ENCODE results near the gene KDM2A.
A peak's percentile ranks its signal among the peaks of the same experiment; 100 is the strongest.

Gene KDM2A

DNA sequence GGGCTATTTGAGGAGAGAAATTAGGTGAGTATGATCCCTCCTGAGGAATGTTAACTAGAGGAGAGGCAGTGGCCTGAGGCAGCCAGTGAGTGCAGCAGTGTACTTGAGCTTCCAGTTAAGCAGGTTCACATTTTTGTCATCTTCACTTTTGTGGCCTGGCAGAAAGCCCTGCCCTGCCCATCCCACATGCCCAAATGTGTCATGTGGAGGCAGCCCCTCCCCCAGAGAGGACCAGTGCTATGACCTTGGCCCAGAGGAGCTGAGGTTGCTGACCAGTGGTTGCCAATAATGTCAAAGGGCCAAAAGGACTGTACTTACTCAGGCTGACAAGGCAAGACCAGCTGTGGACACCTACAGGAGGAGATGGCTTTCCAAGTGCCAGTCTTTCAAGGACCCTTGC lies 129.6 kb downstream of the KDM2A start:
- no peak for TF ChIP-seq CTCF (IDR thresholded peaks at IDR 0.05; ENCODE audit: control insufficient read depth, insufficient read depth, low read depth, low read length, missing control alignments)
- no peak for DNase-seq (ENCODE audit: low read depth)
- no peak overlapping the region for H3K4me3 ChIP-seq (ENCODE audit: control insufficient read depth, low read depth, low read length)

GRCh38 chr11:67250059-67251043 lies 131.3 kb downstream of the KDM2A start:
- DNase-seq (ENCODE audit: low read depth), result no peak
- no peak overlapping the region for H3K4me3 ChIP-seq (ENCODE audit: control insufficient read depth, low read depth, low read length)
- no peak for TF ChIP-seq CTCF (IDR thresholded peaks at IDR 0.05; ENCODE audit: control insufficient read depth, insufficient read depth, low read depth, low read length, missing control alignments)

- no peak overlapping the region for H3K4me3 ChIP-seq (ENCODE audit: control insufficient read depth, low read depth, low read length)
- no peak for DNase-seq (ENCODE audit: low read depth)
- TF ChIP-seq CTCF (IDR thresholded peaks at IDR 0.05; ENCODE audit: control insufficient read depth, insufficient read depth, low read depth, low read length, missing control alignments), result no peak
Measured at GRCh38 chr11:67251841-67252240, 132.8 kb downstream of the KDM2A start.

DNA sequence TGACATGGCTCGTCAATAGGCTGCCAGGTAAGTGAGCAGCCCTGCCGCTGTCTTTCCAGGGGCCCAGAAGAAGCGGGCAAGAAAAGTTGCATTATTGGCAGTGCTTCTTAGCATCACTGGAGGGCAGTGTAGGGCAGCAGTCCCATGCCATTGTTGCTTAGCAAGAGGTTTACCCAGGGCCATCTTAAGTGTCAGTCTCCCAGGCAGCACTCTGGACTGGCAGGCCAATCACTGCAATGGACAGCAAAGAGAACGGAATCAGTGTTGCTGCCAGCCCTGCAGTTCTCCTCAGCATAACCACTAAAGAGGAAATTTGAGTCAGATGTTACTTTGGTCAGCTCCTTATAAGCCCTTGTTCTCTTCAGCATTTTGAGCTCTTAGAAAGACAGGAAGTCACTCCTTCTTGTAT lies 133.8 kb downstream of the KDM2A start:
- no peak for DNase-seq (ENCODE audit: low read depth)
- H3K4me3 ChIP-seq (ENCODE audit: control insufficient read depth, low read depth, low read length), result no peak overlapping the region
- peak; percentile 48 for TF ChIP-seq CTCF (IDR thresholded peaks at IDR 0.05; ENCODE audit: control insufficient read depth, insufficient read depth, low read depth, low read length, missing control alignments)

GRCh38 chr11:67253872-67254624 lies 135.0 kb downstream of the KDM2A start:
- TF ChIP-seq CTCF (IDR thresholded peaks at IDR 0.05; ENCODE audit: control insufficient read depth, insufficient read depth, low read depth, low read length, missing control alignments), result no peak
- DNase-seq (ENCODE audit: low read depth), result no peak
- H3K4me3 ChIP-seq (ENCODE audit: control insufficient read depth, low read depth, low read length), result no peak overlapping the region

GRCh38 chr11:67254798-67255197 lies 135.7 kb downstream of the KDM2A start:
- TF ChIP-seq CTCF (IDR thresholded peaks at IDR 0.05; ENCODE audit: control insufficient read depth, insufficient read depth, low read depth, low read length, missing control alignments), result no peak
- no peak for DNase-seq (ENCODE audit: low read depth)
- H3K4me3 ChIP-seq (ENCODE audit: control insufficient read depth, low read depth, low read length), result no peak overlapping the region
